ENCODE data around the gene PLCL2.

DNA sequence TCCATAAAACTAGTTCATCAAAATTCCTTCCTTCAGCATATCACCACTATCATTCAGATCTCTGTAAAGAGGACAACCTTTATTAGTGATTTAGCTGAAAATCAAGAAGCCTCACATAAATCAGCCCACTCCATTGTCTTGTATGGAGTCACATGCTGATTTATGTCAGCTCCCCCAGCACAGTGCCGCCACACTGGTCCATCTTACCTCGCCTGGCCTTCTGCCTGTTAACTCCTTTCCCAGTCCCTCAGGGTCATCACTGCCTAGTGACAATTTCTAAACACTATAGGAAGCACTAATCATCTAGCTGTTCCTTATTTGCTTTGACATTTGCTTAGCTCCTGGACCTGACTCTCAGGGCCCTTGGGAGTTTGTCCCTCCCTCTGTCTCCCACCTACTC is 75.4 kb downstream of the PLCL2 start:
- TF ChIP-seq, protein P1, sequence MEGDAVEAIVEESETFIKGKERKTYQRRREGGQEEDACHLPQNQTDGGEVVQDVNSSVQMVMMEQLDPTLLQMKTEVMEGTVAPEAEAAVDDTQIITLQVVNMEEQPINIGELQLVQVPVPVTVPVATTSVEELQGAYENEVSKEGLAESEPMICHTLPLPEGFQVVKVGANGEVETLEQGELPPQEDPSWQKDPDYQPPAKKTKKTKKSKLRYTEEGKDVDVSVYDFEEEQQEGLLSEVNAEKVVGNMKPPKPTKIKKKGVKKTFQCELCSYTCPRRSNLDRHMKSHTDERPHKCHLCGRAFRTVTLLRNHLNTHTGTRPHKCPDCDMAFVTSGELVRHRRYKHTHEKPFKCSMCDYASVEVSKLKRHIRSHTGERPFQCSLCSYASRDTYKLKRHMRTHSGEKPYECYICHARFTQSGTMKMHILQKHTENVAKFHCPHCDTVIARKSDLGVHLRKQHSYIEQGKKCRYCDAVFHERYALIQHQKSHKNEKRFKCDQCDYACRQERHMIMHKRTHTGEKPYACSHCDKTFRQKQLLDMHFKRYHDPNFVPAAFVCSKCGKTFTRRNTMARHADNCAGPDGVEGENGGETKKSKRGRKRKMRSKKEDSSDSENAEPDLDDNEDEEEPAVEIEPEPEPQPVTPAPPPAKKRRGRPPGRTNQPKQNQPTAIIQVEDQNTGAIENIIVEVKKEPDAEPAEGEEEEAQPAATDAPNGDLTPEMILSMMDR (IDR thresholded peaks at IDR 0.05) = no peak
- TF ChIP-seq POLR2A (IDR thresholded peaks at IDR 0.05) (no peak), EP300 (IDR thresholded peaks at IDR 0.05) (no peak)

Measured in ovary (tissue), 3 donors.